Measurements from ENCODE around the gene PPP2R5D. TPM values are rescaled to one million over a fixed set of nuclear protein-coding genes. Genes with fewer than 3 reads are reported as not detected.

PPP2R5D gene
- total RNA-seq, 5 donors from 2014 or later (not counting 1 experiment from before 2014, with no cell fraction given) = 27.8 to 35.1 (median 33.3) TPM

- POLR2A ChIA-PET = interaction anchor here in 1 of 2 donors (1.3 kb wide), 1 partner anchor 9 kb away, joined by 3 read pairs; no protein-coding TSS in a partner anchor
Observed at GRCh38 chr6:42973926-42974325, 10.4 kb upstream of the PPP2R5D start.

GRCh38 chr6:42974919-42975505 is 9.4 kb upstream of the PPP2R5D start:
- H3K27ac Mint-ChIP-seq = peak overlapping the region in 1 of 2 donors; percentile 72
- POLR2A ChIA-PET = interaction anchor here in 1 of 2 donors (0.8 to 1.3 kb wide), 2 partner anchors 10 to 14 kb away, joined by 3 read pairs; no protein-coding TSS in a partner anchor

More at GRCh38 chr6:42973926-42974325, 10.4 kb upstream of the PPP2R5D start:
- Histone ChIP-seq H3K36me3 (ENCODE audit: control insufficient read depth in 2 of 2, extremely low read depth in 1 of 2, insufficient read depth in 1 of 2, low read length in 1 of 2) (peaks cover 2 to 33% of the 10 kb centered on the region in 2 donors), H3K9me3 (no peaks in the 10 kb centered on the region), H3K27ac (ENCODE audit: low read length) (no peak overlapping the region), H3K4me3 (ENCODE audit: control insufficient read depth in 1 of 2, extremely low read depth in 1 of 2, low read length in 1 of 2) (no peak overlapping the region), H3K27me3 (replicated peaks in 1 of 2; ENCODE audit: control insufficient read depth in 2 of 2, extremely low read depth in 1 of 2, insufficient read depth in 2 of 2, low read length in 1 of 2) (no peaks in the 10 kb centered on the region), H3K4me1 (ENCODE audit: control insufficient read depth in 1 of 2, extremely low read depth in 1 of 2, insufficient read depth in 2 of 2, low read length in 2 of 2) (peaks cover 12 to 29% of the 10 kb centered on the region in 2 experiments)
- H3K4me3 Mint-ChIP-seq = no peak overlapping the region
- 95% methylated on average over 3 of the region's 3 CpGs for WGBS (ENCODE audit: insufficient coverage)
- peaks cover 21 to 32% (median 29%) of the 10 kb centered on the region in 3 donors for H3K4me1 Mint-ChIP-seq
- peak overlapping the region in 1 of 2 donors; percentile 24 for H3K27ac Mint-ChIP-seq
- no peak for ATAC-seq (replicated peaks in 1 of 4)
- H3K9me3 Mint-ChIP-seq = no peaks in the 10 kb centered on the region
- peaks cover 10% of the 10 kb centered on the region for H3K36me3 Mint-ChIP-seq
- H3K27me3 Mint-ChIP-seq = no peaks in the 10 kb centered on the region
- CTCF ChIA-PET = interaction anchor here in 1 of 2 donors (0.6 to 1.3 kb wide), 2 partner anchors 40 to 822 kb away, joined by 3 to 5 read pairs; partner anchors contain the start of genes KLHDC3 and MEA1
- DNase-seq = no peak

GRCh38 chr6:42978487-42978838 is 5.9 kb upstream of the PPP2R5D start:
- Mint-ChIP-seq H3K27me3 (no peaks in the 10 kb centered on the region), H3K4me3 (peak overlapping the region; percentile 77 to 93 (median 85)), H3K9me3 (no peaks in the 10 kb centered on the region), H3K36me3 (peaks cover 3% of the 10 kb centered on the region), H3K27ac (peak overlapping the region; percentile 75 to 81), H3K4me1 (peaks cover 42 to 52% (median 48%) of the 10 kb centered on the region in 3 donors)
- POLR2A ChIA-PET = interaction anchor here (0.5 to 1.6 kb wide), 8 partner anchors 12 to 859 kb away, joined by 3 to 15 read pairs (median 10); partner anchors contain the start of genes BICRAL (in 1 of the 2), CNPY3 (in 1 of the 2), KLHDC3 (in 1 of the 2) and MEA1 (in 1 of the 2)
- WGBS (ENCODE audit: insufficient coverage) = under 1% methylated on average over 28 of the region's 28 CpGs
- H3K4me3 ChIP-seq (ENCODE audit: control insufficient read depth in 1 of 2, extremely low read depth in 1 of 2, low read length in 1 of 2) = peak overlapping the region; percentile 72 to 85
- ATAC-seq (replicated peaks in 1 of 4) (no peak), DNase-seq (peak in 4 of 35 experiments; percentile 4 to 16 (median 11))
- CTCF ChIA-PET = interaction anchor here in 1 of 2 donors (0.5 to 1.1 kb wide), 5 partner anchors 10 to 42 kb away, joined by 3 to 5 read pairs (median 3); no protein-coding TSS in a partner anchor
- H3K4me1 ChIP-seq (ENCODE audit: control insufficient read depth in 1 of 2, extremely low read depth in 1 of 2, insufficient read depth in 2 of 2, low read length in 2 of 2) = peaks cover 20 to 42% of the 10 kb centered on the region in 2 experiments
- H3K27me3 ChIP-seq (replicated peaks in 1 of 2; ENCODE audit: control insufficient read depth in 2 of 2, extremely low read depth in 1 of 2, insufficient read depth in 2 of 2, low read length in 1 of 2) = no peaks in the 10 kb centered on the region
- peak overlapping the region; percentile 67 for H3K27ac ChIP-seq (ENCODE audit: low read length)
- peaks cover 0 to 11% of the 10 kb centered on the region in 2 donors for H3K36me3 ChIP-seq (ENCODE audit: control insufficient read depth in 2 of 2, extremely low read depth in 1 of 2, insufficient read depth in 1 of 2, low read length in 1 of 2)
- H3K9me3 ChIP-seq = no peaks in the 10 kb centered on the region

More at GRCh38 chr6:42974919-42975505, 9.4 kb upstream of the PPP2R5D start:
- Histone ChIP-seq H3K9me3 (no peaks in the 10 kb centered on the region), H3K4me1 (ENCODE audit: control insufficient read depth in 1 of 2, extremely low read depth in 1 of 2, insufficient read depth in 2 of 2, low read length in 2 of 2) (peaks cover 17 to 36% of the 10 kb centered on the region in 2 experiments), H3K27ac (ENCODE audit: low read length) (no peak overlapping the region), H3K27me3 (replicated peaks in 1 of 2; ENCODE audit: control insufficient read depth in 2 of 2, extremely low read depth in 1 of 2, insufficient read depth in 2 of 2, low read length in 1 of 2) (no peaks in the 10 kb centered on the region), H3K4me3 (ENCODE audit: control insufficient read depth in 1 of 2, extremely low read depth in 1 of 2, low read length in 1 of 2) (no peak overlapping the region), H3K36me3 (ENCODE audit: control insufficient read depth in 2 of 2, extremely low read depth in 1 of 2, insufficient read depth in 1 of 2, low read length in 1 of 2) (peaks cover 0 to 25% of the 10 kb centered on the region in 2 donors)
- Mint-ChIP-seq H3K27me3 (no peaks in the 10 kb centered on the region), H3K36me3 (peaks cover 7% of the 10 kb centered on the region), H3K4me3 (no peak overlapping the region), H3K4me1 (peaks cover 30 to 43% (median 40%) of the 10 kb centered on the region in 3 donors), H3K9me3 (no peaks in the 10 kb centered on the region)
- DNase-seq (no peak), ATAC-seq (replicated peaks in 1 of 4) (no peak)
- CTCF ChIA-PET = interaction anchor here (0.6 to 0.7 kb wide), 2 partner anchors 54 to 342 kb away, joined by 4 to 6 read pairs; no protein-coding TSS in a partner anchor
- no CpG with 5 or more reads among the region's 5 CpGs for WGBS (ENCODE audit: insufficient coverage)

- POLR2A ChIA-PET = interaction anchor here (0.5 to 1.6 kb wide), 17 partner anchors 11 to 1019 kb away, joined by 3 to 15 read pairs (median 4); partner anchors contain the start of genes BICRAL (in 1 of the 2), CNPY3 (in 1 of the 2), CUL7 (in 1 of the 2) and KLHDC3 (in 1 of the 2)
- Mint-ChIP-seq H3K4me1 (peaks cover 48 to 54% (median 49%) of the 10 kb centered on the region in 3 donors), H3K27me3 (no peaks in the 10 kb centered on the region), H3K4me3 (peak within 1 kb of the TSS; percentile 88 to 93 (median 92)), H3K27ac (peak within 1 kb of the TSS; percentile 97 to 99), H3K36me3 (no peaks in the 10 kb centered on the region), H3K9me3 (no peaks in the 10 kb centered on the region)
- peaks cover 0 to 9% of the 10 kb centered on the region in 2 donors for H3K36me3 ChIP-seq (ENCODE audit: control insufficient read depth in 2 of 2, extremely low read depth in 1 of 2, insufficient read depth in 1 of 2, low read length in 1 of 2)
- no peaks in the 10 kb centered on the region for H3K27me3 ChIP-seq (replicated peaks in 1 of 2; ENCODE audit: control insufficient read depth in 2 of 2, extremely low read depth in 1 of 2, insufficient read depth in 2 of 2, low read length in 1 of 2)
- peak within 1 kb of the TSS; percentile 72 to 85 for H3K4me3 ChIP-seq (ENCODE audit: control insufficient read depth in 1 of 2, extremely low read depth in 1 of 2, low read length in 1 of 2)
- 0% methylated on average over 43 of the region's 59 CpGs for WGBS (ENCODE audit: insufficient coverage)
- H3K27ac ChIP-seq (ENCODE audit: low read length) = peak within 1 kb of the TSS; percentile 85
- peak; percentile 94 to 96 (median 95) for ATAC-seq (replicated peaks in 1 of 4)
- no peaks in the 10 kb centered on the region for H3K9me3 ChIP-seq
- peaks cover 23 to 48% of the 10 kb centered on the region in 2 experiments for H3K4me1 ChIP-seq (ENCODE audit: control insufficient read depth in 1 of 2, extremely low read depth in 1 of 2, insufficient read depth in 2 of 2, low read length in 2 of 2)
- DNase-seq = peak; percentile 88 to 98 (median 95)
- CTCF ChIA-PET = interaction anchor here (0.5 to 1.1 kb wide), 11 partner anchors 9 to 308 kb away, joined by 3 to 5 read pairs (median 3); partner anchors contain the start of genes KLC4 (in 1 of the 2) and MRPL2 (in 1 of the 2)
Observed at GRCh38 chr6:42978839-42979522, 5.4 kb upstream of the PPP2R5D start, which contains the start of gene PEX6. TSS of gene PEX6 (minus strand) at chr6:42979181. CDS start at chr6:42979150, 31 bp downstream.

GRCh38 chr6:42979523-42980177 is 4.7 kb upstream of the PPP2R5D start:
- H3K27ac ChIP-seq (ENCODE audit: low read length) = peak overlapping the region; percentile 85
- peak overlapping the region; percentile 97 to 99 for H3K27ac Mint-ChIP-seq
- CTCF ChIA-PET = interaction anchor here (0.5 to 1.1 kb wide), 10 partner anchors 8 to 309 kb away, joined by 3 to 5 read pairs (median 3); partner anchors contain the start of genes KLC4 (in 1 of the 2) and MRPL2 (in 1 of the 2)
- H3K4me1 Mint-ChIP-seq = peaks cover 50 to 57% (median 50%) of the 10 kb centered on the region in 3 donors
- WGBS (ENCODE audit: insufficient coverage) = 18% methylated on average over 6 of the region's 9 CpGs
- DNase-seq (peak in 1 of 35 experiments; percentile 37), ATAC-seq (replicated peaks in 1 of 4) (peak; percentile 6 to 18 (median 10))
- H3K4me1 ChIP-seq (ENCODE audit: control insufficient read depth in 1 of 2, extremely low read depth in 1 of 2, insufficient read depth in 2 of 2, low read length in 2 of 2) = peaks cover 23 to 49% of the 10 kb centered on the region in 2 experiments
- no peaks in the 10 kb centered on the region for H3K27me3 Mint-ChIP-seq
- H3K4me3 ChIP-seq (ENCODE audit: control insufficient read depth in 1 of 2, extremely low read depth in 1 of 2, low read length in 1 of 2) = peak overlapping the region; percentile 72 to 85
- peak overlapping the region; percentile 88 to 93 (median 92) for H3K4me3 Mint-ChIP-seq
- no peaks in the 10 kb centered on the region for H3K9me3 ChIP-seq
- no peaks in the 10 kb centered on the region for H3K36me3 Mint-ChIP-seq
- no peaks in the 10 kb centered on the region for H3K27me3 ChIP-seq (replicated peaks in 1 of 2; ENCODE audit: control insufficient read depth in 2 of 2, extremely low read depth in 1 of 2, insufficient read depth in 2 of 2, low read length in 1 of 2)
- peaks cover 0 to 6% of the 10 kb centered on the region in 2 donors for H3K36me3 ChIP-seq (ENCODE audit: control insufficient read depth in 2 of 2, extremely low read depth in 1 of 2, insufficient read depth in 1 of 2, low read length in 1 of 2)
- H3K9me3 Mint-ChIP-seq = no peaks in the 10 kb centered on the region
- POLR2A ChIA-PET = interaction anchor here (0.5 to 1.6 kb wide), 15 partner anchors 11 to 1019 kb away, joined by 3 to 15 read pairs (median 4); partner anchors contain the start of genes CNPY3 (in 1 of the 2), CUL7 (in 1 of the 2), KLHDC3 (in 1 of the 2) and MEA1 (in 1 of the 2)

All from T-cell (primary cell).